Osteoblast (primary cell): ENCODE data around the gene CCDC86. TPM values are rescaled to one million over a fixed set of nuclear protein-coding genes. Genes with fewer than 3 reads are reported as not detected.
A peak's percentile ranks its signal among the peaks of the same experiment; 100 is the strongest.

ENCODE experiments used
- DNase-seq: peaks from one replicate; pipeline ENCODE4 v3.0.0; 2011; ENCODE audit warnings: low spot score, mixed read lengths; ENCODE audit not compliant: insufficient read length; ENCODE audit errors: missing footprints
- H2AFZ ChIP-seq: 2 replicates; pipeline ENCODE4 v1.6.0; 2011; ENCODE audit warnings: mild to moderate bottlenecking, low read length
- H3K27ac ChIP-seq: 2 replicates; pipeline ENCODE4 v1.5.1; 2011; ENCODE audit warnings: mild to moderate bottlenecking, low read depth, low read length, moderate library complexity
- H3K27me3 ChIP-seq: 2 replicates; pipeline ENCODE4 v1.6.0; 2012; ENCODE audit warnings: mild to moderate bottlenecking, control low read depth, inconsistent platforms, low read length, moderate library complexity; ENCODE audit not compliant: insufficient read depth
- H3K36me3 ChIP-seq: 2 replicates; pipeline ENCODE4 v1.5.1; 2011; ENCODE audit warnings: mild to moderate bottlenecking, low read length, control low read depth, moderate library complexity; ENCODE audit not compliant: insufficient read depth
- H3K4me1 ChIP-seq: 2 replicates; pipeline ENCODE4 v1.5.1; 2011; ENCODE audit warnings: mild to moderate bottlenecking, low read length, control low read depth, moderate library complexity; ENCODE audit not compliant: insufficient read depth
- H3K4me2 ChIP-seq: 2 replicates; pipeline ENCODE4 v1.6.0; 2011; ENCODE audit warnings: mild to moderate bottlenecking, low read length; ENCODE audit not compliant: insufficient read depth
- H3K4me3 ChIP-seq: fragments of 200-600 bp; sonication (generic); 3 replicates; pipeline ENCODE4 v1.5.1; 2012; ENCODE audit warnings: mild to moderate bottlenecking, low read length, inconsistent platforms; ENCODE audit not compliant: insufficient read depth
- H3K79me2 ChIP-seq: 2 replicates; pipeline ENCODE4 v1.6.0; 2012; ENCODE audit warnings: mild to moderate bottlenecking, low read length, control low read depth, inconsistent platforms; ENCODE audit not compliant: insufficient read depth
- H3K9me3 ChIP-seq: 2 replicates; pipeline ENCODE4 v1.5.1; 2011; ENCODE audit warnings: low read depth, low read length, control low read depth
- H4K20me1 ChIP-seq: 2 replicates; pipeline ENCODE4 v1.6.0; 2012; ENCODE audit warnings: mild to moderate bottlenecking, low read length, control low read depth; ENCODE audit not compliant: insufficient read depth
- total RNA-seq: library from RNA; depleted of rRNA; stranded (reverse); fragments of >200 nt; gene quantifications from 2 replicates; pipeline ENCODE4 v1.2.3, GENCODE V29; 2012
- TF ChIP-seq, protein P1 (sequence below): IDR thresholded peaks from 2 replicates; pipeline ENCODE4 v1.5.1; 2011; ENCODE audit warnings: mild to moderate bottlenecking, low read depth, low read length, moderate library complexity; ENCODE audit errors: extremely low read depth

The CCDC86 gene
- total RNA-seq, 1 donor = 6.2 TPM

- Histone ChIP-seq H3K79me2 (peaks cover 2% of the 10 kb centered on the region), H2AFZ (no peak overlapping the region), H3K27ac (no peak overlapping the region), H4K20me1 (peaks cover 8% of the 10 kb centered on the region), H3K27me3 (no peaks in the 10 kb centered on the region), H3K4me3 (no peak overlapping the region), H3K9me3 (no peaks in the 10 kb centered on the region), H3K36me3 (peaks cover 71% of the 10 kb centered on the region), H3K4me1 (no peaks in the 10 kb centered on the region), H3K4me2 (no peak overlapping the region)
- TF ChIP-seq, protein P1, sequence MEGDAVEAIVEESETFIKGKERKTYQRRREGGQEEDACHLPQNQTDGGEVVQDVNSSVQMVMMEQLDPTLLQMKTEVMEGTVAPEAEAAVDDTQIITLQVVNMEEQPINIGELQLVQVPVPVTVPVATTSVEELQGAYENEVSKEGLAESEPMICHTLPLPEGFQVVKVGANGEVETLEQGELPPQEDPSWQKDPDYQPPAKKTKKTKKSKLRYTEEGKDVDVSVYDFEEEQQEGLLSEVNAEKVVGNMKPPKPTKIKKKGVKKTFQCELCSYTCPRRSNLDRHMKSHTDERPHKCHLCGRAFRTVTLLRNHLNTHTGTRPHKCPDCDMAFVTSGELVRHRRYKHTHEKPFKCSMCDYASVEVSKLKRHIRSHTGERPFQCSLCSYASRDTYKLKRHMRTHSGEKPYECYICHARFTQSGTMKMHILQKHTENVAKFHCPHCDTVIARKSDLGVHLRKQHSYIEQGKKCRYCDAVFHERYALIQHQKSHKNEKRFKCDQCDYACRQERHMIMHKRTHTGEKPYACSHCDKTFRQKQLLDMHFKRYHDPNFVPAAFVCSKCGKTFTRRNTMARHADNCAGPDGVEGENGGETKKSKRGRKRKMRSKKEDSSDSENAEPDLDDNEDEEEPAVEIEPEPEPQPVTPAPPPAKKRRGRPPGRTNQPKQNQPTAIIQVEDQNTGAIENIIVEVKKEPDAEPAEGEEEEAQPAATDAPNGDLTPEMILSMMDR = no peak
- DNase-seq = no peak
These were observed 53.8 kb downstream of the CCDC86 start for GRCh38 chr11:60895687-60896086.

- no peak overlapping the region for H3K4me2 ChIP-seq
- no peaks in the 10 kb centered on the region for H3K27me3 ChIP-seq
- peaks cover 8% of the 10 kb centered on the region for H4K20me1 ChIP-seq
- no peak overlapping the region for H3K27ac ChIP-seq
- no peak overlapping the region for H3K4me3 ChIP-seq
- H3K9me3 ChIP-seq = no peaks in the 10 kb centered on the region
- TF ChIP-seq, protein P1 = no peak
- H3K36me3 ChIP-seq = peaks cover 76% of the 10 kb centered on the region
- H3K79me2 ChIP-seq = peaks cover 8% of the 10 kb centered on the region
- no peak overlapping the region for H2AFZ ChIP-seq
- DNase-seq = no peak
- H3K4me1 ChIP-seq = no peaks in the 10 kb centered on the region
These were observed 55.6 kb downstream of the CCDC86 start for GRCh38 chr11:60897496-60897895.

GRCh38 chr11:60899046-60899936, 57.4 kb downstream of the CCDC86 start:
- H3K27ac ChIP-seq = peak overlapping the region; percentile 8
- H3K9me3 ChIP-seq = no peaks in the 10 kb centered on the region
- no peak overlapping the region for H3K4me2 ChIP-seq
- TF ChIP-seq, protein P1 = peak; percentile 96
- peaks cover 26% of the 10 kb centered on the region for H3K79me2 ChIP-seq
- H3K36me3 ChIP-seq = peaks cover 79% of the 10 kb centered on the region
- no peak overlapping the region for H2AFZ ChIP-seq
- peaks cover 25% of the 10 kb centered on the region for H4K20me1 ChIP-seq
- no peak overlapping the region for H3K4me3 ChIP-seq
- no peaks in the 10 kb centered on the region for H3K27me3 ChIP-seq
- no peaks in the 10 kb centered on the region for H3K4me1 ChIP-seq
- DNase-seq = peak; percentile 93

- H3K27ac ChIP-seq = no peak overlapping the region
- no peak overlapping the region for H3K4me2 ChIP-seq
- H3K4me1 ChIP-seq = peaks cover 4% of the 10 kb centered on the region
- H3K4me3 ChIP-seq = no peak overlapping the region
- no peaks in the 10 kb centered on the region for H3K9me3 ChIP-seq
- peaks cover 32% of the 10 kb centered on the region for H4K20me1 ChIP-seq
- H2AFZ ChIP-seq = no peak overlapping the region
- TF ChIP-seq, protein P1 = no peak
- no peak for DNase-seq
- peaks cover 33% of the 10 kb centered on the region for H3K79me2 ChIP-seq
- peaks cover 73% of the 10 kb centered on the region for H3K36me3 ChIP-seq
- no peaks in the 10 kb centered on the region for H3K27me3 ChIP-seq
These were observed 58.1 kb downstream of the CCDC86 start for GRCh38 chr11:60899977-60900376.
